Small intestine (tissue), 7 donors: ENCODE measurements around the gene SMIM1. TPM values are rescaled to one million over a fixed set of nuclear protein-coding genes. Genes with fewer than 3 reads are reported as not detected.

Experiments
- DNase-seq, 2 donors: peaks; one replicate each; pipeline versions ENCODE4 v3.0.0 to v3.0.0-alpha.2; 2013
- FAIRE-seq: peaks from 2 replicates; lab custom pipeline; 2012; peaks lifted over from hg19 to GRCh38; lab: Jason Lieb, UNC
- H3K27ac ChIP-seq, 3 donors: one replicate each; pipeline ENCODE4 v1.5.1; 2013; ENCODE audit warnings: low read length in 2 of 3, mild to moderate bottlenecking in 2 of 3, control low read depth in 1 of 3, inconsistent platforms in 1 of 3, low read depth in 1 of 3, moderate library complexity in 1 of 3
- H3K27me3 ChIP-seq, 3 donors: one replicate each; pipeline ENCODE4 v1.6.1; 2013; ENCODE audit warnings: low read length in 3 of 3, inconsistent platforms in 1 of 3; ENCODE audit not compliant: control insufficient read depth in 3 of 3, insufficient read depth in 3 of 3
- H3K36me3 ChIP-seq, 3 donors: one replicate each; pipeline ENCODE4 v1.6.1; 2013; ENCODE audit warnings: low read length in 3 of 3, inconsistent platforms in 1 of 3, low read depth in 1 of 3, mild to moderate bottlenecking in 1 of 3, moderate library complexity in 1 of 3; ENCODE audit not compliant: control insufficient read depth in 3 of 3, insufficient read depth in 2 of 3
- H3K4me1 ChIP-seq, 3 donors: one replicate each; pipeline ENCODE4 v1.6.1; 2013; ENCODE audit warnings: low read length in 2 of 3, inconsistent platforms in 1 of 3, low read depth in 1 of 3, mild to moderate bottlenecking in 1 of 3, moderate library complexity in 1 of 3; ENCODE audit not compliant: control insufficient read depth in 3 of 3, insufficient read depth in 2 of 3
- H3K4me3 ChIP-seq, 3 donors: one replicate each; pipeline ENCODE4 v1.5.1; 2013; ENCODE audit warnings: low read length in 3 of 3, control low read depth in 1 of 3, inconsistent platforms in 1 of 3, low read depth in 1 of 3, mild to moderate bottlenecking in 1 of 3, moderate library complexity in 1 of 3
- H3K9me3 ChIP-seq, 2 donors: one replicate each; pipeline ENCODE4 v1.6.1; 2013; ENCODE audit warnings: low read depth in 1 of 2, low read length in 1 of 2; ENCODE audit not compliant: control insufficient read depth in 2 of 2, insufficient read depth in 1 of 2
- WGBS, 3 donors: extraction: QIAGEN DNeasy Blood & Tissue Kit; methylation state at CpG; one replicate each; pipeline ENCODE4 v1.1.7; 2013; 5-methylcytosine and 5-hydroxymethylcytosine counted together
- polyA plus RNA-seq, 4 donors: library from polyadenylated mRNA; stranded (reverse) in 3 of 4; unstranded in 1 of 4; fragments of 200-250 nt in 3 of 4; fragments of 120-200 nt in 1 of 4; gene quantifications; one replicate each; pipeline versions ENCODE4 v1.2.1 to v1.2.3, GENCODE V29; 2013
- donor health status: healthy with polysubstance abuse.
- donor health status: control.
- donor health status: control.
- donor health status: Bipolar disorder and iron deficiency.
- donor health status: healthy.

SMIM1 gene
- polyA plus RNA-seq, 4 donors: 2.1 to 89.2 TPM; not detected in 2

DNA sequence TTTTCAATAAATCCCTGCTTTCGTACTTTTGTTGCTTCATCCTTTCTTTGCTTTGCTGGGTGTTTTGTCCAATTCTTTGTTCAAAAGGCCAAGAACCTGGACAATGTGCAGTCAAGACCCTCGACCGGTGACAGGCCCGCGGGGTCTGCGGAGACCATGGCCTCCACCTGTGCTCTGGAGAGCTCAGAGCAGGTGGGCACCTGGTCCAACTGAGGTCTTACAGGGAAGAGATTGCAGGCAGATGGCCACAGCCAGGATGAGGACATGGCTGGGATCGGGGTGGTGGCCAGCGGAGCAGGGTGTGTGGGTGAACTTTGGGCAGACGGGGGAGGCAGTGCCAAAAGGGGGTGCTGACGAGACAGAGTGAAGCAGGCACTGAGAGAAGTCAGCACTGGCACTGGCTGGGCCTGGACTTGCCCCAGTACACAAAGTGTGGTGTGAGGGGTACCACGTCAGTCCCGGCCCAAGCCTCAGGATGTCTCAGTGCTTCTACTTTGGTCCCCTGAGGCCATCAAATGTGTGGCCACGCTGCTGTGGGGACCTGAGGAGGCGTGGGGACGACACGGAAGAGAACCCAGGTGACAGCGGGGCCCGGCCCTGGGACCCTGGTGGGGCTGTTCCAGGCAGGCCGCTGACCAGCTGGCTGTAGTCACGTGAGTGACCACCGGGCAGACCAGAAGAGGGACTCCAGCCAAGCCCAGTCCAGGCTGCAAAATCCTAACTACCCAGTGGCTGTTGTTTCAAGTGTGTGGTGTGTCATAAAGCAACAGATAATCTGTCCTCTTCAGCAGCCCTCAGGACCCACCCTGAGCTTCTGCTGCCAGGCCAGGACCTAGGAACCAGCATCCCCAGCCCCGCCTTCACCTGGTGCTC, 30.7 kb upstream of the SMIM1 start:
- H3K36me3 ChIP-seq: peaks cover 0 to 54% (median 6%) of the 10 kb centered on the region in 3 donors

DNA sequence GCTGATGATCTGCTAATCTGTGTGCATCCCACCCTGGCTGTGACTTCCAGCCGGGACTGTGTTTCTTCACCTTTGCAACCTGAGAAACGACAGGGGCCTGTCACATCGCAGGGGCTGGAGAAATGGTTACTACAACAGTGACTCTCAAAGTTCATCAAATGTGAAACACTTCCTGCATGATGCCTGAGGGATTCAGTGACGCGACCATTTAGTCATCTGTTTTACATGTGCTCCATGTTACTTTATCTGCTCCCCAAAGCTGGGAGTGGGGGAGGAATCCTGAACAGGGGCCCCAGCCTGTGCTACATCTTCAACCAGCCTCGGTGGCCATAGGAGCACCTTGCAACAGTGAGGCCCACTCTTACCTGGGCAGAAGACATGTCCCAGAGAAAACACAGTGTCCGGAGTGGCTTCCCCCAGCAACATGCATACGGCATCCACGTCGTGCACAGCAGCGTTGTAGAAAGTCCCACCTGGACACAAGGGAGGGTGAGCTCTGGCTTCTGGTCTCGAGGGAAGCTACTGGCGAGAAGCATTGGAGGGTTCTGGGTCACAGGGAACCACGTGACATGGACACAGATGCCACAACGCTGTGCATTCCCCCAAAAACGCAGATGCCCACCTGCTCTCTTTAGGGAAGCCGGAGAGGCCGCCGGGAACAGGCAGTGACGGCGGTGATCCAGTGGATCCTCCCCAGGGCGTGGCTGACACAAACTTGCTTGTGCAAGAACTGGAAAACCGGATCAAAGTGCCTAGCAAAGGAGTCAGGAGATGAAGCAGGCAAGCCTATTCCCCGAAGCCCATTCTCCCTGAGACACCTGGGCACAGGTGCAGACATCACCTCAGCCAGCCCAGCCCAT, 29.9 kb upstream of the SMIM1 start:
- Histone ChIP-seq H3K4me1 (peaks cover 0 to 3% (median 3%) of the 10 kb centered on the region in 3 donors), H3K36me3 (peaks cover 0 to 54% (median 6%) of the 10 kb centered on the region in 3 donors), H3K27ac (no peak overlapping the region), H3K4me3 (no peak overlapping the region), H3K27me3 (no peaks in the 10 kb centered on the region), H3K9me3 (no peaks in the 10 kb centered on the region)
- FAIRE-seq (no peak), DNase-seq (no peak)
- 84 to 89% (median 89%) methylated on average over 24 of the region's 24 CpGs for WGBS, 3 donors

More for the DNA sequence above, 30.7 kb upstream of the SMIM1 start:
- Histone ChIP-seq H3K27me3 (no peaks in the 10 kb centered on the region), H3K9me3 (no peaks in the 10 kb centered on the region), H3K4me3 (no peak overlapping the region), H3K4me1 (peaks cover 0 to 3% (median 0%) of the 10 kb centered on the region in 3 donors), H3K27ac (no peak overlapping the region)
- DNase-seq (no peak), FAIRE-seq (no peak)
- WGBS, 3 donors: 92 to 95% (median 93%) methylated on average over 22 of the region's 22 CpGs

DNA sequence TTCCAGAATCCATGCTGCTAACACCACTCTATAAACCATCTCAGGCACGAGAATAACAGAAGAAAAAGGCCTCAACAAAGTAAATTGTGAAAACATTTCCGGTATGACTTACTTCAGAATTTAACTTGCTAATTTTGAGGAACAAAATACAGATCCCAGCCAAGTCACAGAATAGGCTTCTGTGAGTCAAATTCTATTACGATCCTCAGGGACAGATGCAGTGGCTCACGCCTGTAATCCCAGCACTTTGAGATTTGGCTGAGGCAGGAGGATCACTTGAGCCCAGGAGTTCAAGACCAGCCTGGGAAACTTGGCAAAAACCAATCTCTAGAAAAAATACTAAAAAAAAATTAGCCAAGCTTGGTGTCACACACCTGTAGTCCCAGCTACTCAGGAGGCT, 29.1 kb upstream of the SMIM1 start:
- Histone ChIP-seq H3K36me3 (peaks cover 0 to 48% (median 3%) of the 10 kb centered on the region in 3 donors), H3K9me3 (no peaks in the 10 kb centered on the region), H3K27me3 (no peaks in the 10 kb centered on the region), H3K4me3 (no peak overlapping the region), H3K4me1 (peaks cover 0 to 6% (median 3%) of the 10 kb centered on the region in 3 donors), H3K27ac (no peak overlapping the region)
- DNase-seq: no peak
- no peak for FAIRE-seq
- WGBS, 3 donors: 77 to 86% (median 83%) methylated on average over 4 of the region's 4 CpGs

DNA sequence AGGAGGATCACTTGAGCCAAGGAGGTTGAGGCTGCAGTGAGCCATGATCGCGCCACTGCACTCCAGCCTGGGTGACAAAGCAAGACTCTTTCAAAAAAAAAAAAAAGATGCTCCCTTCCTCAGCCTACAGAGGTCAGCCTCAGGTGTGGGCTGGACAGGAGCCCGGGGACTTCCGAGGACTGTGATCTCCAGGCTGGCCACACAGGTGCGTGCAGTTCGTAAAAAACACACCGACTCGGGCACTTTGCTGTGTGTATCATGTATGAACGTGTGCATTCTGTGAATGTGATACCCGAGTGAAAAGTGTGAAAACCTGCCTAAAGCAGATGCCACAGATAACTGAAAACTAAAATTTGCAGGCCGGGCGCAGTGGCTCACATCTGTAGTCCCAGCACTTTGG, 28.7 kb upstream of the SMIM1 start:
- no peaks in the 10 kb centered on the region for H3K9me3 ChIP-seq
- 94 to 95% (median 94%) methylated on average over 12 of the region's 12 CpGs for WGBS, 3 donors
- H3K27me3 ChIP-seq: no peaks in the 10 kb centered on the region
- no peak overlapping the region for H3K27ac ChIP-seq
- H3K4me3 ChIP-seq: no peak overlapping the region
- no peak for DNase-seq
- peaks cover 0 to 46% (median 0%) of the 10 kb centered on the region in 3 donors for H3K36me3 ChIP-seq
- no peak for FAIRE-seq
- H3K4me1 ChIP-seq: peaks cover 0 to 6% (median 3%) of the 10 kb centered on the region in 3 donors

DNA sequence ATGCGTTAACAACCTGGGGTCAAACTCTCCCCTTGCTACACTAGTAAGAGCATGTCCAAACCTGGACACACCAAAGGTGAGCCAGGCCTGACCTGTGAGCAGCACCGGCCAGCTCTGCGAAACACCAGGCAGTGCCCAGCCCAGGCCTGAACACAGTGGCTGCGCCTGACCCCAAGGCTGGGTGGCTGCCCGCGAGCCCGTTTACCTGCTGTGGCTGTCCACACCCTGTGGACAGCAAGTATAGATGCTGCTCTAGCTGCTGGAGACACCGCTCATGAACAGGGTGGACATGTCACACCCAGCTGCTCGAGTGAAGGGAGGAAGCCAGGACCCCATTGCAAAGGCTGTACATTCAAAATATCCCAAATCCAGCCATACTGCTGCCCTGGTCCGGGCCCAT, 27.9 kb upstream of the SMIM1 start:
- Histone ChIP-seq H3K36me3 (peaks cover 0 to 39% (median 0%) of the 10 kb centered on the region in 3 donors), H3K4me1 (peaks cover 0 to 6% (median 3%) of the 10 kb centered on the region in 3 donors), H3K4me3 (no peak overlapping the region), H3K27ac (no peak overlapping the region), H3K9me3 (no peaks in the 10 kb centered on the region), H3K27me3 (no peaks in the 10 kb centered on the region)
- FAIRE-seq (no peak), DNase-seq (no peak)
- WGBS, 3 donors: 95 to 96% (median 95%) methylated on average over 10 of the region's 10 CpGs

DNA sequence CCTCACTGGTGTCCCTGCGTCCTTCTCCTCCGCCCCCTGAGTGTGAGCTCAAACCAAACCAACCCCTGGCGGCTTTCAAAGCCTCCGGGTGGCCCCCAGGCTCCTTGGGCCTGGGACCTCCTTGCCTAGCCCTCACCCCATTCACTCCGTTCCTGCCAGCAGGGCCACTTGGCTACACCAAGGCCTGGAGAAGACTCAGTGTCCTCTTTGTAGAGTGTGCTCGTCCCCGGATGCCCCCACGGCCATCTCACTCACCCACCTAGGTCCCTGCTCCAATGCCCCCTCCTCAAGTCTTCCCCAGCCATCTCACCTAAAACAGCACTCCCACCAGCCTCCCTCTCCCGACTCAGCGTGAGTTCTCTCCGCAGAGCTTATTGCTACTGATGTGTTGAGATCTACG, 27.5 kb upstream of the SMIM1 start:
- no peak overlapping the region for H3K27ac ChIP-seq
- H3K4me1 ChIP-seq: peaks cover 0 to 6% (median 3%) of the 10 kb centered on the region in 3 donors
- no peaks in the 10 kb centered on the region for H3K27me3 ChIP-seq
- WGBS, 3 donors: 94 to 97% (median 96%) methylated on average over 11 to 12 of the region's 12 CpGs
- H3K36me3 ChIP-seq: peaks cover 0 to 35% (median 0%) of the 10 kb centered on the region in 3 donors
- H3K9me3 ChIP-seq: no peaks in the 10 kb centered on the region
- no peak overlapping the region for H3K4me3 ChIP-seq
- DNase-seq (no peak), FAIRE-seq (no peak)

DNA sequence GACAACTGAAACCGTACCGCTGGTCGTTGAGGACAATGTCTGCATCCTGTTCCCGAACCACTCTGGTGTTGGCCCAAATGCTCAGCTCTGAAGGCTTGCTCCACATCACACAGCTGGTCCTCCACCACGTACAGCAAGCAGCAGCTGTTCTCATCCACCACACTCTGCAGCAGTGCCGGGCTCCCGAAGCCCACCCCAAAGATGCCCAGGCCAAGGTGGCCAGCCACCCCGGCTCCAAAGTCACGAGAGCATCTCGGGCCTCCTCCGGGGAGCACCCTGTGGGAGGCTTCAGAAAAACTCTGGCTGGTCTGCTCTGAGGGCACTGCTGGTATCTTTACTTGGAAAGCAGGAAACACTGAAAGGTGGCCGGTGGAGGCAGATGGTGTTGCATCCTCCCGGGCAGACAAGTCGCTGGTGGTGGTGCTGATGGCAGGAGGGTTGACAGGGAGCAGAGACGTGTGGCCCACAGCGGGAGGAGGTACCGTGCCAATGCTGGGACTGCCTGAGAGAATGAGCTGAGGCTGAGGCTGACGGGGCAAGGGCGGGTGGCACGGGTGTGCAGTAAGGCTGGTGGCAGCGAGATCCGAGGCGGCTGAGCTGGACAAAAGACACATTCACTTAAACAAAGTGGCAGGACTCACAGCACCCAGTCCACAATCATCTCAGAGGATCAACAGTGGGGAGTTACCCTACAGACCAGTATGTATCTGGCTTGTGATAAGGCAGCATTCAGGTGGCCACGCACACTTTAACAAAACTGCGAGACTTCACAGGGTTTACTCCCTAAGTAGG, 26.8 kb upstream of the SMIM1 start:
- H3K4me1 ChIP-seq: peaks cover 0 to 6% (median 3%) of the 10 kb centered on the region in 3 donors
- H3K36me3 ChIP-seq: peaks cover 0 to 29% (median 0%) of the 10 kb centered on the region in 3 donors
- peak in 1 of 2 donors; percentile 9 for DNase-seq
- no peaks in the 10 kb centered on the region for H3K9me3 ChIP-seq
- no peak overlapping the region for H3K27ac ChIP-seq
- 79 to 85% (median 83%) methylated on average over 25 of the region's 25 CpGs for WGBS, 3 donors
- FAIRE-seq: no peak
- H3K4me3 ChIP-seq: peak overlapping the region in 1 of 3 donors; percentile 49
- H3K27me3 ChIP-seq: peaks cover 0 to 5% (median 0%) of the 10 kb centered on the region in 3 donors
